Subcutaneous abdominal adipose tissue (tissue), 5 donors: ENCODE data around the gene RC3H2.
"Not testable (repeated sequence)": the region's sequence is repeated elsewhere in the genome, so short reads cannot be mapped to it uniquely, and the experiment has no call there.

Source experiments
- H3K27ac ChIP-seq: one replicate; pipeline ENCODE4 v1.7.0; 2013; ENCODE audit warnings: low read depth, mild to moderate bottlenecking, inconsistent platforms, low read length, moderate library complexity
- H3K27me3 ChIP-seq, 5 donors: one replicate each; pipeline ENCODE4 v1.7.0; 2013; ENCODE audit warnings: low read length in 5 of 5, inconsistent platforms in 1 of 5; ENCODE audit not compliant: control insufficient read depth in 5 of 5, insufficient read depth in 4 of 5
- H3K36me3 ChIP-seq, 5 donors: one replicate each; pipeline ENCODE4 v1.7.0; 2013; ENCODE audit warnings: low read length in 5 of 5; ENCODE audit not compliant: control insufficient read depth in 5 of 5, insufficient read depth in 5 of 5
- H3K4me1 ChIP-seq, 5 donors: one replicate each; pipeline ENCODE4 v1.7.0; 2013; ENCODE audit warnings: low read length in 5 of 5, mild to moderate bottlenecking in 3 of 5, moderate library complexity in 1 of 5; ENCODE audit not compliant: control insufficient read depth in 5 of 5, insufficient read depth in 5 of 5
- H3K4me3 ChIP-seq, 5 donors: one replicate each; pipeline ENCODE4 v1.7.0; 2013; ENCODE audit warnings: low read length in 5 of 5, low read depth in 1 of 5
- H3K9ac ChIP-seq, 5 donors: one replicate each; pipeline ENCODE4 v1.7.0; 2013; ENCODE audit warnings: low read length in 5 of 5, mild to moderate bottlenecking in 4 of 5, moderate library complexity in 3 of 5
- H3K9me3 ChIP-seq, 5 donors: one replicate each; pipeline ENCODE4 v1.7.0; 2013; ENCODE audit warnings: low read length in 5 of 5; ENCODE audit not compliant: control insufficient read depth in 5 of 5
- donor health status: healthy.
- donor health status: healthy.
- donor health status: healthy.
- donor health status: healthy.
- donor health status: healthy.

The RC3H2 gene

GRCh38 chr9:122846371-122846940 is 58.7 kb downstream of the RC3H2 start:
- H3K27me3 ChIP-seq: no peaks in the 10 kb centered on the region
- H3K36me3 ChIP-seq: peaks cover 21 to 48% (median 38%) of the 10 kb centered on the region in 5 donors
- H3K27ac ChIP-seq: no peak overlapping the region
- H3K4me3 ChIP-seq: no peak overlapping the region
- H3K4me1 ChIP-seq: no peaks in the 10 kb centered on the region
- H3K9me3 ChIP-seq: no peaks in the 10 kb centered on the region
- no peak overlapping the region for H3K9ac ChIP-seq

- Histone ChIP-seq H3K4me1 (no peaks in the 10 kb centered on the region), H3K4me3 (no peak overlapping the region), H3K27me3 (no peaks in the 10 kb centered on the region), H3K9me3 (no peaks in the 10 kb centered on the region), H3K27ac (no peak overlapping the region), H3K36me3 (peaks cover 14 to 42% (median 26%) of the 10 kb centered on the region in 5 donors), H3K9ac (no peak overlapping the region)
Measured at GRCh38 chr9:122845116-122845515, 60.0 kb downstream of the RC3H2 start.

- no peaks in the 10 kb centered on the region for H3K27me3 ChIP-seq
- H3K9ac ChIP-seq: no peak overlapping the region
- H3K4me3 ChIP-seq: no peak overlapping the region
- peaks cover 10 to 37% (median 19%) of the 10 kb centered on the region in 5 donors for H3K36me3 ChIP-seq
- H3K4me1 ChIP-seq: no peaks in the 10 kb centered on the region
- H3K9me3 ChIP-seq: peaks cover 0 to 3% (median 0%) of the 10 kb centered on the region in 5 donors
- no peak overlapping the region for H3K27ac ChIP-seq
Measured at GRCh38 chr9:122844137-122844536, 61.0 kb downstream of the RC3H2 start.

- no peak overlapping the region for H3K4me3 ChIP-seq
- no peak overlapping the region for H3K9ac ChIP-seq
Measured at GRCh38 chr9:122841501-122841900, 63.7 kb downstream of the RC3H2 start.

GRCh38 chr9:122838441-122838840 is 66.7 kb downstream of the RC3H2 start:
- not testable (repeated sequence) for H3K4me3 ChIP-seq, H3K36me3 ChIP-seq, H3K27me3 ChIP-seq, H3K9me3 ChIP-seq, H3K27ac ChIP-seq, H3K9ac ChIP-seq
- peaks cover 0 to 13% (median 3%) of the 10 kb centered on the region in 5 donors for H3K4me1 ChIP-seq

More at GRCh38 chr9:122841501-122841900, 63.7 kb downstream of the RC3H2 start:
- Histone ChIP-seq H3K36me3 (peaks cover 2 to 16% (median 6%) of the 10 kb centered on the region in 5 donors), H3K9me3 (peaks cover 0 to 4% (median 0%) of the 10 kb centered on the region in 5 donors), H3K4me1 (no peaks in the 10 kb centered on the region), H3K27me3 (no peaks in the 10 kb centered on the region), H3K27ac (no peak overlapping the region)

- H3K4me3 ChIP-seq: no peak overlapping the region
- H3K4me1 ChIP-seq: peaks cover 0 to 13% (median 3%) of the 10 kb centered on the region in 5 donors
- H3K27me3 ChIP-seq: no peaks in the 10 kb centered on the region
- H3K9me3 ChIP-seq: peaks cover 0 to 4% (median 0%) of the 10 kb centered on the region in 5 donors
- H3K9ac ChIP-seq: no peak overlapping the region
- H3K36me3 ChIP-seq: no peaks in the 10 kb centered on the region
- no peak overlapping the region for H3K27ac ChIP-seq
Measured at GRCh38 chr9:122837266-122837850, 67.8 kb downstream of the RC3H2 start.

GRCh38 chr9:122835313-122835731 is 69.8 kb downstream of the RC3H2 start:
- H3K27ac ChIP-seq: no peak overlapping the region
- H3K9ac ChIP-seq: no peak overlapping the region
- H3K4me1 ChIP-seq: peaks cover 0 to 13% (median 3%) of the 10 kb centered on the region in 5 donors
- H3K9me3 ChIP-seq: peaks cover 0 to 4% (median 0%) of the 10 kb centered on the region in 5 donors
- no peaks in the 10 kb centered on the region for H3K36me3 ChIP-seq
- peak overlapping the region in 1 of 5 donors; percentile 8 for H3K4me3 ChIP-seq
- no peaks in the 10 kb centered on the region for H3K27me3 ChIP-seq

- H3K27me3 ChIP-seq: no peaks in the 10 kb centered on the region
- H3K36me3 ChIP-seq: no peaks in the 10 kb centered on the region
- H3K4me1 ChIP-seq: peaks cover 3 to 21% (median 11%) of the 10 kb centered on the region in 5 donors
- H3K9me3 ChIP-seq: no peaks in the 10 kb centered on the region
- no peak overlapping the region for H3K27ac ChIP-seq
- H3K9ac ChIP-seq: no peak overlapping the region
- H3K4me3 ChIP-seq: no peak overlapping the region
Measured at GRCh38 chr9:122832194-122832593, 73.0 kb downstream of the RC3H2 start.

- peak overlapping the region; percentile 91 to 99 (median 98) for H3K4me3 ChIP-seq
Measured at GRCh38 chr9:122828965-122829284, 76.2 kb downstream of the RC3H2 start.

GRCh38 chr9:122827761-122828093 is 77.4 kb downstream of the RC3H2 start:
- Histone ChIP-seq H3K9ac (peak overlapping the region; percentile 63 to 97 (median 94)), H3K36me3 (peaks cover 7 to 18% (median 9%) of the 10 kb centered on the region in 5 donors), H3K9me3 (no peaks in the 10 kb centered on the region), H3K4me1 (peaks cover 3 to 24% (median 15%) of the 10 kb centered on the region in 5 donors), H3K27ac (peak overlapping the region; percentile 96), H3K27me3 (no peaks in the 10 kb centered on the region), H3K4me3 (peak overlapping the region; percentile 91 to 99 (median 98))

More at GRCh38 chr9:122828965-122829284, 76.2 kb downstream of the RC3H2 start:
- Histone ChIP-seq H3K9ac (peak overlapping the region in 3 of 5 donors; percentile 94 to 97 (median 94)), H3K4me1 (peaks cover 3 to 24% (median 15%) of the 10 kb centered on the region in 5 donors), H3K36me3 (peaks cover 4 to 12% (median 7%) of the 10 kb centered on the region in 5 donors), H3K27ac (peak overlapping the region; percentile 96)
- not testable (repeated sequence) for H3K27me3 ChIP-seq, H3K9me3 ChIP-seq
